Measurements from ENCODE around the gene EML6. TPM values are rescaled to one million over a fixed set of nuclear protein-coding genes. Genes with fewer than 3 reads are reported as not detected.

The EML6 gene
- total RNA-seq, 4 donors from 2014 or later = 0.51 to 1.1 (median 0.61) TPM

GRCh38 chr2:54735636-54736035, 12.2 kb downstream of the EML6 start:
- no peak for TF ChIP-seq CTCF (IDR thresholded peaks at IDR 0.05; ENCODE audit: low read depth)

- TF ChIP-seq CTCF (IDR thresholded peaks at IDR 0.05; ENCODE audit: low read depth) = no peak
Measured at GRCh38 chr2:54738281-54738680, 14.8 kb downstream of the EML6 start.

GRCh38 chr2:54740333-54740732, 16.9 kb downstream of the EML6 start:
- TF ChIP-seq CTCF (IDR thresholded peaks at IDR 0.05; ENCODE audit: low read depth) = no peak

GRCh38 chr2:54741250-54741649, 17.8 kb downstream of the EML6 start:
- TF ChIP-seq CTCF (IDR thresholded peaks at IDR 0.05; ENCODE audit: low read depth) = no peak

- no peak for TF ChIP-seq CTCF (IDR thresholded peaks at IDR 0.05; ENCODE audit: low read depth)
Measured at GRCh38 chr2:54750040-54750439, 26.6 kb downstream of the EML6 start.

- TF ChIP-seq CTCF (IDR thresholded peaks at IDR 0.05; ENCODE audit: low read depth) = no peak
Measured at GRCh38 chr2:54752439-54752838, 29.0 kb downstream of the EML6 start.

GRCh38 chr2:54755641-54756326, 32.3 kb downstream of the EML6 start:
- no peak for TF ChIP-seq CTCF (IDR thresholded peaks at IDR 0.05; ENCODE audit: low read depth)
